T-helper 1 cell (primary cell): ENCODE measurements around the gene GPR18.
A peak's percentile ranks its signal among the peaks of the same experiment; 100 is the strongest.

Experiments used
- DNase-seq, 5 donors: peaks; one replicate each; pipeline ENCODE4 v3.0.0-alpha.2; 2012 to 2020
- total RNA-seq, 4 donors: gene quantifications; one replicate each; lab custom pipeline; 2026; lab: John Stamatoyannopoulos, UW

GPR18 gene, protein sequence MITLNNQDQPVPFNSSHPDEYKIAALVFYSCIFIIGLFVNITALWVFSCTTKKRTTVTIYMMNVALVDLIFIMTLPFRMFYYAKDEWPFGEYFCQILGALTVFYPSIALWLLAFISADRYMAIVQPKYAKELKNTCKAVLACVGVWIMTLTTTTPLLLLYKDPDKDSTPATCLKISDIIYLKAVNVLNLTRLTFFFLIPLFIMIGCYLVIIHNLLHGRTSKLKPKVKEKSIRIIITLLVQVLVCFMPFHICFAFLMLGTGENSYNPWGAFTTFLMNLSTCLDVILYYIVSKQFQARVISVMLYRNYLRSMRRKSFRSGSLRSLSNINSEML
- 13.1 to 29.2 (median 13.5) reads per million in 4 donors for total RNA-seq

DNA sequence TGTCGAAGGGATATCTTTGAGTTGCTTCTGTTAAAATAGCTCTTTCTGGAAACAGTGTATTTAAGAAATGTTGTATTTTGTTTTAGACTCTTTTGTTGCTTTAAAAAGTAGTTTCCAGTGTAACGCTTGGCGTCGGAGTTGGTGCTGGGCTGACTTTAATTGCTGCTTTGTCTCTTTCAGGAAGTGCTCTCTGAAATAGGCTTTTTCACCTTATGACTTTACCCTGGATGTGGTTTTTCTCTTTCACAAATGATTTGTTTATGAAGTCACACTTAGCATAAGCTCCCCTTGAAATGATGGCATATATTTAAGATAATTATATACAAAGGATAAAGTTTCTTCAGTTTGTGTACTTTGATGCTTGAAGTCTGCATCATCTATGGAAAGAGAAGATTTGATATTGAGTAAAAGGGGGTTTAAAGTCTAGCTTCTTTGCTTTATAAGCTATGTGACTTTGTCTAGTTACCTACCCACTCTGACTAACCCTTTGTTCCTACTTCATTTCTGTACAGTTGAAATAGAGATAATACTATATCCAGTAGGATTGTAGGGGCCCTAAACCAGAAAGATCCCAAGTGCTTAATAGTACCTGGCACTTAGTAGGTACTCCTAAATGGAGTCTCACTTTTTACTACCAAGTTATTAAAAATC, at the start of gene GPR18:
GPR18 (minus strand) TSS at position 170 of the 651 bp plus-strand sequence. CDS start 2,507 bp downstream, outside the sequence.
- peak in 2 of 5 donors; percentile 28 to 83 for DNase-seq

DNA sequence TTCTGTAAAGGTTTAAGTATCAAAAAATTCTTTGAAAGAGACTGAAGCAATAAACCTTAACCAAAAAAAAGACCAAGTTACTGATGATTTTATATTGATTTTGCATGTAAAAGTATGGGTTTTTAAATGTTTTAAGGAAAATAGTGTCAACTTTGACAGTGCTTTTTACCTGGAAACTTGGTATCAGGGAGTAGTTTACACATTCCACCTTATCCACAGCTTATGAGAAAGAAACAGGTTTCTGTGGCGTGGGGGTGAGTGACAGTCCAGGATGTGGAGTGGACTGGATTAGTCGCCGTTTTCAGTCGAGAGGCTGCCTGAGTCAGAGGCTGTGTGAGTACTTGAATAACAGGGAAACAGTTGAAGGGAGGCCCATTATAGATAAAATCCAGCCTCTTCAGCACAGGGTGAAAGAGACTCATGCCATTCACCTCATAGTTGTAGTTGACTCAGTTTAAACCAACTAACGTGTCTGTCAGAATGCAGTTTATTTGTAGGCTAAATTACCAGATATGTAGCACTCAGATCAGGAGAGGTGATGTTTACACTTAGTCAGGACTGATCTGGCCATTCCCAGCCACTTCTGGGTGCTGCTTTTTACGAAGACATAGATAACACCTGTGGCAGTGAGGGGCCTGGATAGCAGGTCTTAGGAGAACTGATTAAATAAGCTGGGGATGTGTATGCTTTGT, 49.6 kb upstream of the GPR18 start:
- peak in 2 of 5 donors; percentile 28 to 82 for DNase-seq

DNA sequence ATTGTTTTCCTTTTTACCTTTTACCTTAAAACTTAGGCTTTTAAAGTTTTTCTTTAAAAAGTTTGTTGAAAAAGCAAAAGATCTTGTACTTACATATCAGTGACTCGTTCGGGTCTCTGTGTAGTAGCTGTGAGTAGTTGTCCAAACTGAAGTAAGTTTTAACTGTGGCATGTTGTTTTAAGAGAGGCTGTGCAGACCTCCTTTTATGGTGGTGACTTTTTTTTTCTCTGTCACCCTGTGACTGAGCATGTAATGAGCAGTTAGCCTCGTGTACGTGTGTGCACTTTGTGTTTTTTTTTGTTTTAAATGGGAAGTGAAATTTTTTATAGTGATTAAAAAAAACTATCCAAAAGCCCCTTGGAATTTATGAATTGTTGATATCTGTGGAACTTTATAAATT, 49.1 kb upstream of the GPR18 start, which contains the start of gene GPR183:
GPR183 (minus strand) TSS at position 153 of the 400 bp plus-strand sequence. CDS start 11,254 bp downstream, outside the sequence.
- DNase-seq, result peak in 2 of 5 donors; percentile 28 to 87

DNA sequence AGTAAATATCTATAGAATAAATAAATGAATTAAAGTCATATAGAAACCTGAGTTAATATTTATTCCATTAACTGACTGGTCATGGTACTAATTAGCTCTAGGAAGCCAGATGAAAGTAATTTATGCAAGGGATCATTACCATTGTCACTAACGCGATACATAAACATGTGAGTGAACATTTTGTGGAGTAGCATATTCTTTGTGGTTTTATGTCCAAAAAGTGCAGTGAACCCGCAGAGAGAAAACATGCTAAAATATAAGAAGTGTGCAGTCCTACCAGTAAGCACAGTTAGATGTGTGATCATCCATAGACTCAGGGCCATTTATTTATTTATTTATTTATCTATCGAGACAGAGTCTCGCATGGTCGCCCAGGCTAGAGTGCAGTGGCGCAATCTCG, 47.4 kb upstream of the GPR18 start:
- DNase-seq, result no peak

DNA sequence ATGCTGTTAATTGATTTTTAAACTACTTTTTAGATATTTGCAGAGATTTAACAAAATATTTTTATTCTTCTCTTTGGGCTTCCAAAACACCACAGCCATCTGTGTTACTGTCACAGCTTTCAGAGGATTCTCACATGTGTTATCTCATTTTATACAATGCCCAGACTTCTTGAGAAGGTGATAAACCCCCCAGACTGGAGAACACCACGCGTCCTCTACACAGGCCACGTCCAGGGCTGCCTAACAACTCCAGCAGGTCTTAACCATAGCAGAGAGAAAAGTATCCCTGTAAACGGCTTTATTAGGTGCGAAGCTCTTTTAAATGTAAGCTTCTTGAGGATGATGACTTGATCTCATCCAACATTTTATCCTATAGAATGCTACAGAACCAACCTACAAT, 47.0 kb upstream of the GPR18 start:
- no peak for DNase-seq

DNA sequence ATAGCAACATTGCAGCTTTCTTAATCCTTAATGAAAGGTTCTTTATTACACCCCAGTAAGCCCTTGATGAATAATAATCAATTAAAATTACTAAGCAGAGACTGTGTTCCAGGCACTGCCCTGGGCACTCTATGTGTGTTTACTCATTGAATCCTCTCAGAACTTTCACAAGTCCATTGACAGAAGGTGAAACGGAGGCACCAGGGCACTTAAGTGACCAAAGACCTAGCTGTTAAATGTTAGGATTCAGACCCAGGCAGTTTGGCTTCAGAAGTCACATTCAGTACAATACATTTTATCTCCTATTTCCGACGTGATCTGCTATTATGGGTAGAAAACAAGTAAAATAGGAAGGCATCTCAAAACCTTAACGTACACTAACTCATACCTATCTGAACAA, 46.4 kb upstream of the GPR18 start:
- DNase-seq, result no peak

DNA sequence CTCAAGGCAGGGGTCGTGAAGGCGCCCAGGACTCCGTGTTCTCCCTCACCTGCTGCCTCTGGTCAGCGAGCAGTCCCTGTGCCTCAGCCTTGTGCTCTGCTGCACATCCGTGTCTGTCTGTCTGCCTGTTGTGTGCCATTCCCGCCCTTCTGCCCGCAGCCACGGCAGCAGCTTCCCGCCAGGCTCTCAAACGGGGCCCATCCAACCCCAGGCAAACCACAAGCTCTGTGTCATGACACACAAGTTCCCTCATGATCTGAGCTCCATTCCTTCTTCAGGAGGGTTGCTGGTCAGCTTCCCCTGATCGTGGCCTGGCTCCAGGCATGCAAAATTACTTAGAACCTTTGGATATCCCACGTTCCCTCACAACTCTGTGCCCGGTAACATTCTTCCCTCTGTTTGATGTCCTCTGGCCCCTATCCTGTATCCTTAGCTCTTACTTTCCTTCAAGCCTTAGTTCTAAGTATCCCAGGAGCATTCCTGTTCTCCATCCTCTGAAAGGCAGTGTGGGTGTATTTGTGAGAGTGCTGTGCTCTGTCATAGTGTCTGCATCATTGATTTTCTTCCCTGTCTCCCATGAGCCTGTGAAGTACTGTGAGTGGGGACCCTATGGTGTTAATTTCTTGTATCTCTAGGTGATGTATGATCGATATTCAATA, 45.8 kb upstream of the GPR18 start:
- DNase-seq, result peak in 4 of 5 donors; percentile 41 to 62 (median 45)

DNA sequence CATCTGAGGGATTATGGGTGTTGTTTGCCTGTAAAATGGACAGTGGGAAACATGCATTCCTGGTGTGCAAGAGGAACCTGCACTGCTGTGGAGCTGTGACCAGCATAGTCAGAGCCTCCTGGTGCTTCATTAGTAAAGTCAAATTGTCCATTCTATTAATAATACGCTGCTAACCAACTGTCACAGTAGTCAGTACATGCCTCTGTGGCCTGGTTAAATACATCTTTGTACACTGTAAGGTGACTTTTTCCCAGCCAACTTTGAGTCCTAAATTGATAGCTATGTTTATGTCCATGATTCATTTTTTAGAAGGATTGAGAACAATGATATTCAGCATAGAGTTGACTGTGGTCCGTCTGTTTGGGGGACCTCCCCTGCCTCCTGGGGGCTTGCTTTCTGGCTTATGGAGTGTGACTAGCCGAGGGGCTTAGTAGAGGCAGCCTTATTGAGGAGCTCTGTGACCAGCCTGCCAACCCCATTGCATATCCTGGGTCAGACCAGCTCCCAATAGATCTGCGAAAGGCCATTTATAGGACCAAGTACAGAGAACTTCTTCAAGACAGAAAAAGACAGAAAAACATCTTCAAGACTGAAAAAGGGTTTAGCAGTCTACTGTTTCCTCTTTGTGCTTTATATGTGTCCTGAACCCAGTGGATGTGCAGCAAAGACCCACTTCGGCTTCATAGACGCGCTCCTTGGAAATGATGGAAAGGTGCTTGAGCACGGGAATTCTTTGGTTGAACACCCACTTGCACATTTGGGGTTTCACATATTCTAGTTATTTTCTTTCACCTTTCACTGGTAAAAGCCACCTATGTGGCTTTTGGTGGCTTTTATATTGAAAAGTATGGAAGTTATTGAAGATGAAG, 44.7 kb upstream of the GPR18 start:
- no peak for DNase-seq

DNA sequence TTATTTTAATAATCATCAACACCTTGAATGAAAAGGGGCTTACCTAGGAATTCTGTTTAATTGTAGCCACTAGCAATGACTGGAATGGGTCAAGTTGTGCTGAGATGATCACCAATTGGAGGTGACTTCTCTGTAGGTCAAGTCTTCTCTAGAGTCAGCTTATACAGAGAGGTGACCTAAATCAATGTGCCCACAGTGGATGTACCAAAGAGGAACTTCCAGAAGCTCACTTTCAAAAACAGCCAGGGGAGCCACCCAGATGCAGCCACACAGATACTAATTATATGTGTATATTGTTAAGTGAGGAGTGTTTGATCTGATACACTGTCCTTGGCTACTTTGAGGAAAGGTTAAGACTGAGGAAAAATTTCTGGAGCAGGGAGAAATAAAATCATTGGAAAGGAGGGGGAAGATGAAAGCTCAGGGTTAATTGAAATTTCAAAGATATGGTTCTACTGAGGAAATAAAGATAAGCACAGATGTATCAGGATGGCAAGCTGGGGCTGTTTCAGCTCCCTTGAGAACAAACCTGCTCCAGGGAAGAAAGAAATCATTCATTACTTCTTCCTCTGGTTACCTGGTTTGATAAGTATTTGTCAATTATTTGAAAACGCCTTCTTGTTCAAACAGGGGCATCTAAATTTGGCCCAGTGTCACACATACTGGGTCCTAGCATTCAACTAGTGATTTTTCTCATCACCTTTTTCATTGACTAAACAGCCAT, 43.9 kb upstream of the GPR18 start:
- no peak for DNase-seq

DNA sequence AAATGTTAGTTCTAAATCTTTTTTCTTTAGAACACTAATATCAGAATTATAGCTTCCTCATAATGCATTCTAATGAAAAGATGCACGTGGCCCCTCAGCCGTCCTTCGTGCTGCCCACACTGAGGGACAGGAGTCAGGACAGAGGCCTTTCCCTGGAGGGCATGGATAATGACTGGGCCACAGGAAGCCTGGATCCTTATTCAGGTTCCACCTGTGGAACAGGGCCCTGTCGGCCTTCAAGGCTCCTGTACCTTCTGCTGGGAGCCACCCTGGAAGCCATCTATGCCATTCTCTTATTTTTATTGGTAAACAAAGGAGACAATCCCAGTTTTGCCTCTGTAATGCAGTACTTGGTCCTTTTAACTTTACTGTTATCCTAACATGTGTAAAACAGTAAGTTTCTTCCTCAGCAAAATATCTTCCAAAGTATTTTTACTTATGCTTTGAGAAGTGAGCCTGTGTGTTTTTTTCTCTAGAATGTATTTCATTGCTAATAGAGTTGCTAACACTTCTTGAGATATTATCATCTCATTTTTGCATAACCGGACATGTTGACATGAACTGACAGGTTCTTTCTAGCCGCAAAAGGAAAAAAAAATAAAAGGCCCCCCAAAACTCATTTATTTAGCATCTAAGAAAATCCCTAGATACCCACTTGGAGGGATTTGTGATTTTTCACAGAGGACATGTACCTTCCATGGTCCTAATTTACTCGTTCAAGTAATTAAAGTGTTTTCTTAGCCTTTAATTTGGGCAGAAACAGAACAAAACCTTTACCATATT, 43.1 kb upstream of the GPR18 start:
- DNase-seq, result no peak

DNA sequence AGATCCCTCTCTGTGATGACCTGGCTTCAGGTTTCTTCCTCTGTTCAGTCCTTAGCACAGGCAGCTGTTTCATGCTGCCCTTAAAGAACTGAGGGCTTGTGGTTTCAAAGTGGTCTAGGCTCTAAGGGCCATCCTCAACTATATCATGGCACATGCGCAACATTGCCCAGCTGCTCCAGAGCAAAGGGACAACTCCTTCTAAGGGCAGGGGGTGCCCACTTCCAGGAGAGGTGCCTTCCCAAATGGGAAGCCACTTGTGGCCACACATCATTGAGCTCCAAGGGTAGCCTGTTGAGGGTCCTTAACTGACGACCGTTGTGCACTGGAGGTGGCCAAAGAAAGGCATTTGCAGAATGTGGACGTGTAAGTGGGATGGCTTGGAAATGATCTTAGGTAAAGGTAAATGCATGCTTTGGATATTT, 41.8 kb upstream of the GPR18 start:
- DNase-seq, result no peak

DNA sequence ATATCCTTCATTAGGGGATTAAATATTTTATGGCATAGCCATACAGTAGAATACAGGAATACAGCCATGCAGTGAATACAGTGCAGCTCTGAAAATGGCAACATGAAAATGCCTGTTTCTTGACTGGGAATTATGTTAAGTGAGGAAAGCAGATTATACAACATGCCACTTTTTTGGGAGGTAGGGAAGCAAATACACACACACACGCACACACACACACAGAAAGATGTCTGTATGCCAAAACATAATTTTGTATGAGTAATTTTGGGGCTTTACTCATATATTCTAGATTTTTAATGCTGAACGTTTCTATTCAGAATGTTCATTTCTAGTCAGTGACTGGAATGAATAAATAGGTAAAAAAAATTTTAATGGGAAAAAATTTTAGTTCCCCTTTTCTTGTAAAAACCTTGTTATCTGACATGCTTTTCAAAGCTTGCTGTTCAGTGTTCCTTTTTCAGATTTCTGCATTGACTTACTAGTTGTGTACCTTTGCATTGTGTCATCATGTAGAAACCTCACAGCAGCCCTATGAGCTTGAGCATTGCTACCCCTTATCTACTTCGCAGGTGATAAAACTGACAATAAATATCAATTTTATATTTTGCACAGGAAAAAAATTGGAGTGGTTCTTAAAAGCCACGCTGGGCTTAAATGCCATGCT, 41.2 kb upstream of the GPR18 start:
- no peak for DNase-seq

DNA sequence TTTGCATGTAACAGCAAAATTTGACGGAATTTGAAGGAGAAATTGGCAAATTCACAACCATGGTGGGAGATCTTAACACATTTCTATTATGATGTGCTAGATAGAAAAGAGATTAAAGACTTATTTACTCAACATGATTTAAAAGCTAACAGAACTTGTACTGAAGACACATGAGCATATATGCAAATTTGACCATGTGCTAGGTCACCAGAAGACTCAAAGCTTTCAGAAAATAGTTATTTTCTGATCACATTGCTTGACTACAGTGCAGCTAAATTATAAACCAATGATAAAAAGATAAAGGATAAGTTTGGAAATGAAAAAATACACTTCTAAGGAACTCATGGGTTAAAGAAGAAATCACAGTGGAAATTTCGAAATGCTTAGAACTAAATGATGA, 39.9 kb upstream of the GPR18 start:
- DNase-seq, result no peak

DNA sequence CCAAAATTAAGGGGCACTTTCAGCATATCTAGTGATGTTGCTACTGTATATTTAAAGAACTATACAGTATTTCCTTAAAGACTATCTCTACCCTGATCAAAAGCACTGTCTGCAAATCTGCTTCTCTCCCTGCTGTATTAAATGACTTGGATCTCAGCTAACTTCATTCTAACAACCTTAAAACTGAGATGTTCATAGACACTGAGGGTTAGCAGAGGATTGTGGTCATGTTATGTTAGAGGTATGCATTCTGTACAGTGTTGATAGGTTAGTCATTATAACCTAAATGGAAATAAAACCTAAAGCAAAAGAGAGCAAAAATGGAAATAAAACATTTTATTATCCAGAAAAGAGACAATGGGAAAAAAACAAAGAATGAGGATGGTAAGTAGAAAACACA, 39.2 kb upstream of the GPR18 start:
- DNase-seq, result no peak

DNA sequence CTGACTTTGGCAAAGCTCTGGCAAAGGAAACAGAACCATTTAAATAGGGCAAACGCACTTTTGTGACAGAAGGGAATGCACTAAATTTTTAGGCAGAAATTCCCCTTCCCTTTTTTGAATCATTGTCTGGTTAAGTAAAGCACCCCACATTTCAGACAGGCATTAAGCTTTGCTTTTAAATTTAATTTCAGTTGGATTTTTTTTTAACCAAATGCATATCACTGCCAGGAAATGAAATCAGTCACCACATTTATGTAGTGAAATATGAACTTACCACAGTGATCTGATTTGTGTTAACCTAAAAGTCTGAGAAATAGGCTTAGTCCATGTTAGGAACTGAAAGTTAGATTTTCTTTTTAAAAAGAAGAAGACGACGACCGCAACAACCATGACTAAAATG, 38.2 kb upstream of the GPR18 start:
- DNase-seq, result peak in 1 of 5 donors; percentile 77

DNA sequence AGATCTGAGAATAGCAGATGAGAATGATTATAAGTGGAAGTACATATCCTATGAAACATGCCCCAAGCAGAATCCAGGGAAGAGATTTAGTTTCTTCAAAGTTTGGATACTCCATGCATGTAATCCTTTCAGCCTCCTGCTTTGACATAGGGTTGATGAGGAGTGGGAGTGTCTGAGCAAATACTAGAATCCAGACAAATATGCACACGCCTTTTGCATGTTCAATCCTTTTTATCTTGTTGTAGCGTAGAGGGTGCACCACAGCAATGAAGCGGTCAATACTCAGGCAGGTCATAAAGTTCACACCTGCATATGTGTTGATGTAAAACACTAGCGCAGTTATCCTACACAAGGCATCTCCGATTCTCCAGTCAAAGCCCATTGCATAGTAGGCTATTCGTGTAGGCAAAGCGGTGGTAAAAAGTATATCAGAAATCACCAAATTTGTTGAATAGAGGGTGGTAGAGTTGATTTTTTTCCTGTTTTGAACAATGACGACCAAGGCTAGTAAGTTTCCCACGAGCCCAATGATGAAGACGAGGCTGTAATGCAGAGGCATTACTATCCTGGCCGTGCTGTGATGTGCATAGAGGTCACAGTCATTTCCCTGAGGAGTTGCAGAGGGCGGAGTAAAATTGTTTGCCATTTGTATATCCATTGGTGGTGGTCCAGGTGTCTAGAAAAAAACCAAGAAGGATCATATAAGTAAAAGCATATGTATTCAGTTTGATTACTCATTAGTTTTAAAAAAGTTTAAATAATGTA, 37.5 kb upstream of the GPR18 start:
- no peak for DNase-seq

DNA sequence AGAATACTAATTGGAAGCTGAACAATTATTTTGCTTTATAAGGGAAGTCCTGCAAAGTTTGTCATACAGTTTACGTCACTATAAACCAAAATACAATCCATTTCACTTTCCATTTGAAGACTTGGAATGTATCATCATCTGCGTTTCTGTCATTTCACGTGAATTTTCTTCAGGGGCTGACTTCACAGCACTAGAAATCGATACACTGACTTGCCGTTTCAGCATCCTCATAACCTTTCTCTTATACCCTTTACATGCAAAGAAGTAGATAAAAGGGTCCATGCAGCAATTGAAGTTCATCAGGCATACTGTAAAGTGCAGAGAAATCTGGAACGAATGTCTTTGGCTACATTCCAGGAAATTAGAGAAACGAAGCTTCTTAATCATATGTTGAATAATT, 36.8 kb upstream of the GPR18 start:
- DNase-seq, result peak in 1 of 5 donors; percentile 50

DNA sequence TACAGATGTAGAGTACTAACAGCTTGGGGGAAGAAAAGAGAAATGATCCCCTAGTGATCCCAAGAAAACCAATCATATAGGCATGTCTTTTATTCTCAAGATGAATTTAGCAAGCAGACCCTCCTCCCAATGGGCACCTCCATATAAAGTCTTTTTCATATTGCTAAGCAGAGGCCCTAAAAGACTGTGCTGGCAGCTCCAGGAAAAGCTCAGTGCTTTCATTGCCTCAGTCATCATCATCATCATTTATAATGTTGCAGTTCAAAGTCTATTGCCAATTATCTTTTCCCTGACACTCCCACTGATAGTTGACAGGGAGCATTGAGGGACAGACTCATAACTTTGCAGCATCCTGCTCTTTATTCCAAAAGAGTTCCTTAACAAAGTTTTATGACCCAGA, 36.0 kb upstream of the GPR18 start:
- DNase-seq, result no peak

DNA sequence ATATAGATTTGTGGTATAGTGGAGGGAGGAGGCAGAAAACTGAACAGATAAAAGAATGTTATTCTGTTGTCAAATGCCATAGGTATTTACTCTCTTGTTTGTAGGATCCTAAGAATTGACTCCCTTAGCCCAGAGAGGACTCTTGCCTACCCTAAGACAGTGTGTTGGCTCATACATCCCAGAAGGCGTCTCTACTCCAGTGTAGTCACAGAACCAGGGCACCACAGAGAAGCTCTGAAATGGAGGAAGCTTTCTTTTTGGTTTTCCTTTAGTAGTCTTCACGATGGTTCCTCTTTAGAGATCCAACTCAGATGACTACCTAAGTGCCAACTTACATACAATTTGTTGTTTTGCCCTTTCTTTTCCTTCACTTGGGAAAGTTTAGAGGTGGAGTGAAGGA, 35.0 kb upstream of the GPR18 start:
- no peak for DNase-seq
